Endothelial cell of umbilical vein (primary cell): ENCODE measurements around the gene XRCC2.

ENCODE experiments used
- CTCF ChIP-seq, 2 donors: IDR thresholded peaks; 1 replicate in 1 of 2; 2 replicates in 1 of 2; pipeline ENCODE4 v1.5.1; 2011; ENCODE audit warnings: low read length in 2 of 2, mild to moderate bottlenecking in 2 of 2, moderate library complexity in 2 of 2, control low read depth in 1 of 2, inconsistent platforms in 1 of 2, low read depth in 1 of 2; ENCODE audit not compliant: insufficient read depth in 1 of 2; ENCODE audit errors: extremely low read depth in 1 of 2
- EZH2 ChIP-seq: IDR thresholded peaks from 2 replicates; pipeline ENCODE4 v1.6.1; 2012; ENCODE audit warnings: borderline replicate concordance, low read depth, mild to moderate bottlenecking, moderate library complexity, low read length, inconsistent platforms; ENCODE audit not compliant: severe bottlenecking
- FOS ChIP-seq: IDR thresholded peaks from 2 replicates; pipeline ENCODE4 v1.6.1; 2011; ENCODE audit warnings: mild to moderate bottlenecking, low read length, moderate library complexity, borderline replicate concordance; ENCODE audit not compliant: insufficient read depth
- POLR2A ChIP-seq: IDR thresholded peaks from 2 replicates; pipeline ENCODE4 v1.6.1; 2012; ENCODE audit warnings: low read depth, mild to moderate bottlenecking, control low read depth, low read length
- POLR2AphosphoS5 ChIP-seq: IDR thresholded peaks from 2 replicates; pipeline ENCODE4 v1.6.1; 2012; ENCODE audit warnings: low read depth, mild to moderate bottlenecking, control low read depth, low read length, moderate library complexity; ENCODE audit not compliant: insufficient read depth

GRCh38 chr7:152618427-152618826, 57.5 kb downstream of the XRCC2 start:
- TF ChIP-seq EZH2, result no peak
- no peak for TF ChIP-seq CTCF (IDR thresholded peaks at IDR 0.05; ENCODE audit: extremely low read depth in 1 of 2, insufficient read depth in 1 of 2, low read depth in 1 of 2, low read length in 2 of 2)
- no peak for TF ChIP-seq POLR2A
- no peak for TF ChIP-seq POLR2AphosphoS5
- no peak for TF ChIP-seq FOS
